HT1080 (cell line): ENCODE data around the gene ZNF19. TPM values are rescaled to one million over a fixed set of nuclear protein-coding genes. Genes with fewer than 3 reads are reported as not detected.

Experiments
- DNase-seq: peaks from one replicate; pipeline ENCODE4 v3.0.0-alpha.2; 2015; ENCODE audit warnings: low read depth
- polyA plus RNA-seq, 2 experiments: library from polyadenylated mRNA; depleted of rRNA; stranded (reverse); fragments of >200 nt; gene quantifications; 2 replicates each; pipeline ENCODE4 v1.2.3, GENCODE V29; 2015
- total RNA-seq: library from RNA; depleted of rRNA; stranded (reverse); fragments of >200 nt; shearing (Covaris generic); gene quantifications from 2 replicates; pipeline ENCODE4 v1.2.3, GENCODE V29; 2014; rRNA removed

Gene ZNF19
- 0.87 and 0.90 TPM in 2 replicates for total RNA-seq
- 1.5 and 1.7 TPM in 2 replicates for polyA plus RNA-seq (2015; cell fraction: cytosol; rRNA removed)
- 5.0 and 7.5 TPM in 2 replicates for polyA plus RNA-seq (2015; cell fraction: nucleus; rRNA removed)

DNA sequence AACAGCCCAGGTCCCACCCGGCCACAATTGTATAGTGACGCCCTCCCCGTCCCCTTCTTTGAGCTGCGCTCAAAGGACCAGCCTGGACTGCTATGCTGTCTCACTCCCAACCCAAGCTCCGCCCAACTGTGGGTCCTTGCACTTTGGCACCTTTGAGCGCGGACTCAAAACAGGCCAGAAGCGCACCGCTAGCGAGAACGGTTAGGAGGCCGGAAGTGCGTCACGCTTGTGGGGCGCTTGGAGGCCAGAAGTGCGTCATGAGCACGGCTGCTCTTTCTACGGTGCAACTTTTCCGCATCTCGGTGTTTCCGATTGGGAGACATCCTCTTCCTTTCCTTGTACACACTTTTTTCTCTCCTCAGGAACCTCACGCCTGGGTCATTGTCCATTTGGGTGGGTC is at the start of gene ZNF19:
Gene ZNF19 (minus strand): TSS at position 203 of the 400 bp plus-strand sequence. CDS start 7,210 bp downstream, outside the sequence.
- no peak for DNase-seq

DNA sequence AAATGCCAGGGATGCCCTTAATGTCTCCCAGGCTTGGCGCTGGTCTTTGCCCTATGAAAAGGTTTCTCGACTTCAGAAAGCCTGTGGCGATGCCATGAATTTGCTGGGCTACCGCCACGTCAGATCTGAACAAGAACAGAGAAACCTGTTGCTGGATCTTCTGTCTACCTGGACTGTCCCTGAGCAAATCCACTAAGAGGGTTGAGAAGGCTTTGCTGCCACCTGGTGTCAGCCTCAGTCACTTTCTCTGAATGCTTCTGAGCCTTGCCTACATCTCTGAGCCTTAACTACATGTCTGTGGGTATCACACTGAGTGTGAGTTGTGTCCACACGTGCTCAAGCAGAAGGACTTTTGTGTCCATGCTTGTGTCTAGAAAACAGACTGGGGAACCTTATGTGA is 48.5 kb upstream of the ZNF19 start:
- peak; percentile 38 for DNase-seq

DNA sequence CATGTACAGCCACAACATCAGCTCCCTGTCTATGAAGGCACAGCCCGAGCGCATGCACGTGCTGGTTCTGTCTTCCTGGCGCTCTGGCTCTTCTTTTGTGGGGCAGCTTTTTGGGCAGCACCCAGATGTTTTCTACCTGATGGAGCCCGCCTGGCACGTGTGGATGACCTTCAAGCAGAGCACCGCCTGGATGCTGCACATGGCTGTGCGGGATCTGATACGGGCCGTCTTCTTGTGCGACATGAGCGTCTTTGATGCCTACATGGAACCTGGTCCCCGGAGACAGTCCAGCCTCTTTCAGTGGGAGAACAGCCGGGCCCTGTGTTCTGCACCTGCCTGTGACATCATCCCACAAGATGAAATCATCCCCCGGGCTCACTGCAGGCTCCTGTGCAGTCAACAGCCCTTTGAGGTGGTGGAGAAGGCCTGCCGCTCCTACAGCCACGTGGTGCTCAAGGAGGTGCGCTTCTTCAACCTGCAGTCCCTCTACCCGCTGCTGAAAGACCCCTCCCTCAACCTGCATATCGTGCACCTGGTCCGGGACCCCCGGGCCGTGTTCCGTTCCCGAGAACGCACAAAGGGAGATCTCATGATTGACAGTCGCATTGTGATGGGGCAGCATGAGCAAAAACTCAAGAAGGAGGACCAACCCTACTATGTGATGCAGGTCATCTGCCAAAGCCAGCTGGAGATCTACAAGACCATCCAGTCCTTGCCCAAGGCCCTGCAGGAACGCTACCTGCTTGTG is 47.8 kb upstream of the ZNF19 start:
- no peak for DNase-seq

DNA sequence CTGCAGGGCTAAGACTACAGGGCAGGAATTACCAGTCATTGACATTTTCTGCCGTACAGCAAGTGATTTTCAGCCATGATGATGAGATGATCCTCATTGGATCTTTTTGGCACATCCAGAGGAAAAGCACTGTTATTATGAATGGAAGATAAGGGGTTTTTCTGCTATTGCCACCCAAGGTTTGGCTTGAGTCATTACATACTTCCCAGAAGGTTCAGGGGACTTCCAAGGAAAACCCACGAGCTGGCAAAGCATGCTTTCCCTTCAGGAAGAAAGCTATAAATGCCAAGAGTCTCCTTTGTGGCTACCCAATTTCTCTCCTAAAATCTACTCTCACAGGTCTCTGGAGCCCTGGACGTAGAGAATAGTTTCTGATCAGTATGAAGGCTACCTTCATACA is 43.2 kb upstream of the ZNF19 start:
- DNase-seq = no peak

DNA sequence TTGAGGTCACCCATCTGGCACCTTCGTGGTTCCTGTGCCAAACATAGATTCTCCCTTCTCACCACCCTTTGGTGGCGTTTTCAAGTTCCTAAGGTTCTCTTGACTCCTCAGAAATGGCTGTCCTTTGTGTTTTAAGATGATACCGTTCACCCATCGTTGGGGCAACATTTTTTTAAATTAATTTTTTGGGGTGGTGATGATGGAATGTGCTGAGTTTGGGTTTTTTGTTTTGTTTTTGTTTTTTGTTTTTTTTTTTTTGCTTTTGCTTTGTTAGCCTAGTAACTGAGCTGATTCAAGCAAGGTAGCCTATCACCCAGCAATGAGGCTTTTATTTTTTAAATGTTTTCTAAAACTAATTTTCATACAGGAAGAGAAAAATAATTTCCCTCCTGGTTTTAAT is 39.7 kb upstream of the ZNF19 start:
- no peak for DNase-seq

DNA sequence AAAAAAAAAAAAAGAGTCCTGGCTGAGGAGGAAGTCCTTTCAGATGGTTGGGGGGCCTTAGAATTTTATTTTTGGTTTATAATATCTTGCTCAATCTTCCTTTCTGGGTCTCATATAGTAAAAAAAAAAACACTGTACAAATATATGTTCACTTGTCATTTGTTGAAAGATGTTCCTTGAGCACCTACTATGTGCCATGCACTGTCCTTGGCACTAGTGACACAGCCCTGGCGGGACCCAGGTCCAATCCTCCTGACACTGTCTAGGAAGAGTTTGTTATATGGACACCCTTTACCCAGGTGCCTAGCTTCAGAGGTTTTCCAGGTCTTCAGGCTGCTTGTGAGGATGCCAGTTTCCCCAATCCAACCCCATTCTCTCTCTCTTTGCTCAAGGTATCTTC is 39.1 kb upstream of the ZNF19 start:
- DNase-seq = no peak

DNA sequence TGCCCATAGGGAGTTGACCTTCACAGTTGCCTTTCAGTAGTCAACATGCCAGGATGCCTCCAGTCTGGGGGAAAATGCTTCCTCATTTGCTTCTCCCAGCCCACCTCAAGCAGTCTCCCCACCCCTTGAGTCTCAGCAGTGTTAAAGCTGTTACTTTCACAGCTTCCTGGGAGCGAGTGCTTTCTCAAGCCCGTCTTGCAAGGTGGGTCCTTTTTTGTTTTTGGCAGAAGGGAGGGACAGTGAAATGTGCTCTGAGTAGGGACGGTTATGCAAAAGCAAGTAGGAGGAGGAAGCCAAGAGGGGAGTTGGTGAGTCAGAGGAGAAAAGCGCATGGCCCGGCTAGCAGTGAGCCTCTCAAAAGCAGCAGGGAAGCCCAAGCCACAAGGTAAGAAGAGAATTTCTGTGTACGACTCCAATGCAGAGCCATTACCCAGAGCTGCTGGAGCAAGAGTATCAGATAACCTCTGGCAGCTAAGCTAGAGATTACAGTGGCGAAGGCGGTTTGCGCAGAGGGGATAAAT is 37.0 kb upstream of the ZNF19 start, which contains the start of gene CHST4:
Gene CHST4 (plus strand): TSS at position 316 of the 521 bp plus-strand sequence. CDS start 10,252 bp downstream, outside the sequence.
- peak; percentile 79 for DNase-seq

GRCh38 chr16:71524566-71525553 is 35.7 kb upstream of the ZNF19 start:
- no peak for DNase-seq

- no peak for DNase-seq
Observed at GRCh38 chr16:71520550-71520949, 31.4 kb upstream of the ZNF19 start.

DNA sequence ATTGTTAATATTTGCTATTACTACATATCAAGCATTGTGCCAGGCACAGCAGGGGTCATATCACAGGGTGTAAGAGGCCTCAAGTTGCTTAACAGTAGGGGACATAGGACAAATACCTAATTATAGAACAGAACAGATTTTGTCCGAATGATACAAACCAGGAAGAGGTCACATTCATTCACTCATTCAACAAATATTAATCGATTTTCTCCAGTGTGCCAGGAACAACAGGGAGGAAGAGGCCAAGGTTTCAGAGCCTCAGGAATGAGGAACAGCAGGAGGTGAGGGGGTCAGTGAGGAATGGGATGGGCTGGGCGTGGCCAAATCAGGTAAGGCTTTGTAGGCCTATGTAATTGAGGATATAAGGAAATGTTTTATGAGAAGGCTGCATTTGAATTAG is 25.9 kb upstream of the ZNF19 start:
- no peak for DNase-seq

DNA sequence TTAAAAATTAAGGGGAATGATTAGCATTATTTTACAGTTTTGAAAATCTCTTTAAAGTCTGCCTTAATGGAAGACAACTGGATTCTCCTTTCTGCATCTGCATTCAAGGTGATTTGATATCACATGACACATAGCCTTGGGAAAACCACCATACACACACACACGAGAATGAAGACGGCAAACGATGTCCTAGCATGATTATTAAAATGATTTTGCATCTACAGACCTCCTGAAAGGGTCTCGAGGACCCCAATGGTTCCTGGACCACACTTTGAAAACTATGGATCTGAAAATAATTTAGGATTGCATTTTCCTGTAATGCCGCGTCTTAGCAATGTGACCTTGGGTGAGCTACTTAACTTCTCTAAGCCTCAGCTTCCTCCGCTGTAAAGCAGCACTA is 25.4 kb upstream of the ZNF19 start:
- DNase-seq = no peak

- no peak for DNase-seq
Observed at GRCh38 chr16:71513302-71513701, 24.2 kb upstream of the ZNF19 start.

- no peak for DNase-seq
Observed at GRCh38 chr16:71507061-71507460, 17.9 kb upstream of the ZNF19 start.

GRCh38 chr16:71504901-71505300 is 15.8 kb upstream of the ZNF19 start:
- no peak for DNase-seq

DNA sequence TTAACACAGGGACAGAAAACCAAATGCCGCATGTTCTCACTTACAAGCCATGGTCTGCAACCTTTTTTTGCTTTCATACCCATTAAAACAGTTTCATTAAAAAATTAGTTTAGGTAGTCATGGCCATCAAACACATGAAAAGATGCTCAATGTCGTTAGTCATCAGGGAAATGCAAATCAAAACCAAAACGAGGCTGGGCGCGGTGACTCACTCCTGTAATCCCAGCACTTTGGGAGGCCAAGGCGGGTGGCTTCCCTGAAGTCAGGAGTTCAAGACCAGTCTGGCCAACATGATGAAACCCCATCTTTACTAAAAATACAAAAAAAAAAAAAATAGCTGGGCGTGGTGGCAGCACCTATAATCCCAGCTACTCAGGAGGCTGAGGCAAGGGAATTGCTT is 14.9 kb upstream of the ZNF19 start:
- peak; percentile 46 for DNase-seq

DNA sequence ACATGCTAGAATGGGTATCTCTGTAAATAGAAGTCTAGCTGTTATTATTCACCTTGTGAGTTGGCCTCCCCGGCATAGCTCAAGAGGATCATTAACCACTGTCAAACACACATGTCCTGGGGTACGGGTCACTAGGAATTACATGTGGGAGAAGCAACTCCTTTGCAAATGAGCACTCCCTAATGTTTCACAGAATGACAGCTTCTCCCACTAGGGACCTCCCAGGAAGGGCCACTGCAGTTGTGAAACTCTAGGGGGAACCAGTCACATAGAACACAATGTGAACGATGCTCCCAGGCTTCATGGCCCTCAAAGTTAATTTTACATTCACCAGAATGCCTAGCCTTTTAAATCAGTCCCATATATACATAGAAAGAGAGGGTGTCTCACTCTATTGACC is 12.4 kb upstream of the ZNF19 start:
- DNase-seq = no peak

- DNase-seq = no peak
Observed at GRCh38 chr16:71500964-71501363, 11.8 kb upstream of the ZNF19 start.

DNA sequence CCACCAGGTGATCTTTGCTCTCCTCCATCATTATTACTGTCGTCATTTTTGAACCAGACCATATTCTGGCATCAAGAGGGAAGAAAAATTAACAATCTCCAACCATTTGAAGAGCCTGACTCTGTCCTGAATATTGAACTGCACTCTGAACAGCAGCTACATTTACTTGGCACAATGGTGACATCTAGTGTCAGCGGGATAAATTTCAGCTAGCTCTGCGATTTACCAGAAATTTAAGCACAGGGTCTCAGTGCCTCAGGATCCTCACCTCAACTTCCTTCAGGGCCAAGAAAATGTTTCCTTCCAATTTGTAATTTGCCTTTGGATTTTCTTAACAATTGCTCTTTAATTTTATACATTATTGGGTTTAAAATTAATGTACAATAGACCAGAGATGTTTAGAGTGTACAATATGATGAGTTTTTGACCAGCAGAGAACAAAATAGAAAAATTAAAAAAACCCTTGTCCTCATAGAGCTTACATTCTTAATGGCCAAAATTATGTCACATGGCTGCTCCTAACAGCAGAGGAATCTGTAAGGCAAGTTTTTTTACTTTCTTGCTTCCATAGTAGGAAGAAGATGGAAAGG is 10.7 kb upstream of the ZNF19 start:
- DNase-seq = peak; percentile 54

- no peak for DNase-seq
Observed at GRCh38 chr16:71498031-71498430, 8.9 kb upstream of the ZNF19 start.

GRCh38 chr16:71493213-71493612 is 4.1 kb upstream of the ZNF19 start:
- no peak for DNase-seq

GRCh38 chr16:71492786-71493185 is 3.7 kb upstream of the ZNF19 start:
- no peak for DNase-seq
